Measurements from ENCODE around the gene ANKFY1. TPM values are rescaled to one million over a fixed set of nuclear protein-coding genes. Genes with fewer than 3 reads are reported as not detected.

The ANKFY1 gene
- total and polyA plus RNA-seq, 9 of the 15 experiments (the other 6 are each of a cell fraction or from before 2014, with no cell fraction given), result 4.3 to 25.6 (median 12.2) TPM

- TF ChIP-seq, protein P1, sequence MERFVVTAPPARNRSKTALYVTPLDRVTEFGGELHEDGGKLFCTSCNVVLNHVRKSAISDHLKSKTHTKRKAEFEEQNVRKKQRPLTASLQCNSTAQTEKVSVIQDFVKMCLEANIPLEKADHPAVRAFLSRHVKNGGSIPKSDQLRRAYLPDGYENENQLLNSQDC (CRISPR knock-in tag; IDR thresholded peaks at IDR 0.05), result no peak
- TF ChIP-seq ZFP1 (CRISPR knock-in tag; IDR thresholded peaks at IDR 0.05) (no peak), SRSF9 (IDR thresholded peaks at IDR 0.05; ENCODE audit: borderline replicate concordance, low read depth, low read length) (no peak), PHB2 (IDR thresholded peaks at IDR 0.05; ENCODE audit: low read depth) (no peak), TAF7 (tag; IDR thresholded peaks at IDR 0.05) (no peak), HNRNPLL (IDR thresholded peaks at IDR 0.05; ENCODE audit: low read depth, low read length, poor library complexity, severe bottlenecking) (peak; percentile 15), KAT8 (IDR thresholded peaks at IDR 0.05; ENCODE audit: low read depth) (no peak), TARDBP (IDR thresholded peaks at IDR 0.05) (no peak), ZNF347 (CRISPR knock-in tag; IDR thresholded peaks at IDR 0.05; ENCODE audit: low read depth) (no peak), NONO (IDR thresholded peaks at IDR 0.05; ENCODE audit: low read depth in 2 of 2, low read length in 1 of 2) (no peak), ZNF655 (CRISPR knock-in tag; IDR thresholded peaks at IDR 0.05) (no peak), MIER1 (IDR thresholded peaks at IDR 0.05; ENCODE audit: low read depth) (no peak), NUFIP1 (IDR thresholded peaks at IDR 0.05; ENCODE audit: partially characterized antibody) (no peak), NR2C2 (CRISPR knock-in tag; IDR thresholded peaks at IDR 0.05) (no peak; the same call in 1 of the 2 replicates), NR2C2 (tag; IDR thresholded peaks at IDR 0.05) (no peak; the same call in 1 of the 2 replicates), POLR2G (IDR thresholded peaks at IDR 0.05; ENCODE audit: low read depth, low read length) (peak; percentile 91), ZNF609 (CRISPR knock-in tag; IDR thresholded peaks at IDR 0.05; ENCODE audit: borderline replicate concordance) (no peak), HEY1 (CRISPR knock-in tag; IDR thresholded peaks at IDR 0.05; ENCODE audit: borderline replicate concordance) (no peak), ZNF717 (CRISPR knock-in tag; IDR thresholded peaks at IDR 0.05) (no peak), E2F3 (CRISPR knock-in tag; IDR thresholded peaks at IDR 0.05) (no peak), POLR2A (conservative IDR thresholded peaks at IDR 0.05) (peak; percentile 80)
- TF ChIP-seq, protein P2, sequence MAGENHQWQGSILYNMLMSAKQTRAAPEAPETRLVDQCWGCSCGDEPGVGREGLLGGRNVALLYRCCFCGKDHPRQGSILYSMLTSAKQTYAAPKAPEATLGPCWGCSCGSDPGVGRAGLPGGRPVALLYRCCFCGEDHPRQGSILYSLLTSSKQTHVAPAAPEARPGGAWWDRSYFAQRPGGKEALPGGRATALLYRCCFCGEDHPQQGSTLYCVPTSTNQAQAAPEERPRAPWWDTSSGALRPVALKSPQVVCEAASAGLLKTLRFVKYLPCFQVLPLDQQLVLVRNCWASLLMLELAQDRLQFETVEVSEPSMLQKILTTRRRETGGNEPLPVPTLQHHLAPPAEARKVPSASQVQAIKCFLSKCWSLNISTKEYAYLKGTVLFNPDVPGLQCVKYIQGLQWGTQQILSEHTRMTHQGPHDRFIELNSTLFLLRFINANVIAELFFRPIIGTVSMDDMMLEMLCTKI (IDR thresholded peaks at IDR 0.05; ENCODE audit: partially characterized antibody), result no peak
These were observed 120.0 kb downstream of the ANKFY1 start (continued) for GRCh38 chr17:4143563-4144421.

Data from K562 (cell line).